A172 (cell line): ENCODE measurements around the gene IGSF21. TPM values are rescaled to one million over a fixed set of nuclear protein-coding genes. Genes with fewer than 3 reads are reported as not detected.

Experiments
- DNase-seq: peaks from one replicate; pipeline ENCODE4 v3.0.0-alpha.2; 2015; ENCODE audit warnings: low spot score
- total RNA-seq: library from RNA; depleted of rRNA; stranded (reverse); fragments of >200 nt; shearing (Covaris generic); gene quantifications from 2 replicates; pipeline ENCODE4 v1.2.3, GENCODE V29; 2014

The IGSF21 gene
- total RNA-seq, 1 experiment from 2014 or later: not detected

GRCh38 chr1:18119289-18119688 lies 11.7 kb downstream of the IGSF21 start:
- no peak for DNase-seq

- DNase-seq: no peak
Observed at GRCh38 chr1:18119771-18120377, 12.3 kb downstream of the IGSF21 start.

GRCh38 chr1:18120638-18121037 lies 13.0 kb downstream of the IGSF21 start:
- no peak for DNase-seq

- no peak for DNase-seq
Observed at GRCh38 chr1:18121072-18121820, 13.6 kb downstream of the IGSF21 start.

- DNase-seq: no peak
Observed at GRCh38 chr1:18123467-18123992, 15.9 kb downstream of the IGSF21 start.

GRCh38 chr1:18124977-18125376 lies 17.4 kb downstream of the IGSF21 start:
- DNase-seq: no peak

GRCh38 chr1:18126616-18127015 lies 19.0 kb downstream of the IGSF21 start:
- DNase-seq: no peak

GRCh38 chr1:18128298-18128697 lies 20.7 kb downstream of the IGSF21 start:
- DNase-seq: no peak

GRCh38 chr1:18130356-18130755 lies 22.8 kb downstream of the IGSF21 start:
- DNase-seq: no peak

GRCh38 chr1:18132022-18132710 lies 24.6 kb downstream of the IGSF21 start:
- no peak for DNase-seq

GRCh38 chr1:18132711-18133541 lies 25.3 kb downstream of the IGSF21 start:
- no peak for DNase-seq

GRCh38 chr1:18134324-18135046 lies 26.9 kb downstream of the IGSF21 start:
- DNase-seq: no peak

- no peak for DNase-seq
Observed at GRCh38 chr1:18137759-18138345, 30.3 kb downstream of the IGSF21 start.

GRCh38 chr1:18139198-18139981 lies 31.8 kb downstream of the IGSF21 start:
- DNase-seq: no peak

GRCh38 chr1:18140411-18140810 lies 32.8 kb downstream of the IGSF21 start:
- no peak for DNase-seq

GRCh38 chr1:18141661-18142060 lies 34.1 kb downstream of the IGSF21 start:
- DNase-seq: no peak

- no peak for DNase-seq
Observed at GRCh38 chr1:18142471-18142870, 34.9 kb downstream of the IGSF21 start.

- DNase-seq: no peak
Observed at GRCh38 chr1:18142969-18143368, 35.4 kb downstream of the IGSF21 start.

GRCh38 chr1:18144062-18144461 lies 36.5 kb downstream of the IGSF21 start:
- no peak for DNase-seq
